HG02678 (cell line): ENCODE data around the gene TSPAN9.

Source experiments
- ATAC-seq: cut with Tn5 transposase; IDR thresholded peaks from one replicate; pipeline ENCODE4 v1.9.1; 2021; ENCODE audit warnings: mild to moderate bottlenecking, moderate library complexity; ENCODE audit not compliant: unreplicated experiment

TSPAN9 gene

DNA sequence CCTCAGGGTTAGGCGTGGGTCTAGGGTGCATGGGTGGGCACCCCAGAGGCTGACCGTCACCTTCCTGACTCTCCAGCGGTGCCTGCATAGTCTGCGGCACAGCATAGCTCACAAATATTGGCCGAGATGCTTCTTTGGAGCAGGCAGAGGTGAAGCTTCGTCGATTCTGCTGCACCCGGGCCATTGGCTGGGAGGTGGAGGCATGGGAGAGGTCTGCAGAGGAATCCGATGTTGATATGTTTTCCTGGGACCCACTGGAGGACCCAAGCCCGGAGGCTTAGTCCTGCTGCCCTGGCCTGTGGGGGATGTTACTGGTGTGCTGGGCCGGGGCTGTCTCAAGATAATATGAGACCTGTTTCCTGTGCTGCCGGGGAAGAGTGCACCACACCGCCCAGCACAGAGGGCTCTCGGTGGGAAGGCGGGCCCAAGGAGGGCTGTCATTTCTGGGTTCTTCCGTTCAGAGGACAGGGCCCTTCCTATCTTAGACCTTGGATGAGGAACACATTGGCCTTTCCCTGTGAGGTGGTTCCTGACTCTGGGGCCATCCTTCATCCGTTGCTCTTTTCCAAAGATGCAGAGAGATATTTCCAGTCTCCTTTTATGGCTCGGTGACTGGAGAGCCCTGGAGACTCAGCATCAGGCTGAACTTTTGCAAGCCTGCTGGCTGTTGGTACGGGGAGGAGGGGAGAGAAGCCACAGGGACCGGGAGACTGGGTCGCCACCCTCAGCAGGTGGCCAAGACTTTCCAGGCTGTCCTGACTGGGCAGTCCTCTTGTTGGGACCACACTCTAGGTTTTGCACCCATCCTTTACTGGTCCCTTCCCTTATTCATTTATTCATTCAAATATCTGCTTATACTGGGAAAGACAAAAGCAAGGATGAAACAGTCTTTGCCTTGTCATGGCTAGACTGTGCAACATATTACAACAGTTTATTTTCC, 143.5 kb downstream of the TSPAN9 start:
- no peak for ATAC-seq

DNA sequence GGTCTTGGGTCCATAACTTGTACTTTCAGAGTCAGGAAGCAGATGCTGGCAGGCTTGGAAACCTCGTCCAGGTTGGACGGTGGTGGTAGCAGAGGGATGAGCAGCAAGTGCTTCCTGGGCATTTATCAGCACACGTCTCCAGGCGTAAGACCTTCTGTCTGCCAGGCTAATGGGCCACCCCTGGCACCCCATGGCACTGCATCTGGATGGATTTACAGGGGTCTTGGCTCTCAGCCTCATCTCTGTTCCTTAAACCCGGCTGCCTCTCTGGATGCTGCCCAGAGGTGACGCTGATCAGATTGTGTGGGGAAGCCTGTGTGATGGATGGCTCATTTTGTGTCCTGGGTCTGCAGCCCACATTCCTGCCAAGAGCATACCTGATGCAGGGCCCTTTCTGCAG, 145.1 kb downstream of the TSPAN9 start:
- ATAC-seq, result no peak

DNA sequence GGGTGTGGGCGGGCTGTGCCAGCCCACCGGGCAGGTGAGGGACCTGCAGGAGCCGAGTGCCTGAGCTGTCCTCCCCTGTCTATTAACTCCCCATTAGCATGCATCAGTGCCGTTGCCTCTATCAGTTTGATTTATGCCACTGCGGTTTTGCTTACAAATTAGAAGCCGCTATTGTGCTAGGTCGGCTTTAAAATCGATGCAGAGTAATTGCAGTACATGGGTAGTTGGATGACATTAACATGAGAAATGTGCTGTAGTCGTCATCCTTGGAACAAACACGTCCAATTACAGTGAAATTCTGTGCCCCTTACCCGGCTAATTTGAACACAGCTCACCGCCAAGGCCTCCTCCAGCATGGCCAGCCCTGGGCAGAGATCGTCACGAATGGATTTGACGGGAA, 145.8 kb downstream of the TSPAN9 start:
- no peak for ATAC-seq

DNA sequence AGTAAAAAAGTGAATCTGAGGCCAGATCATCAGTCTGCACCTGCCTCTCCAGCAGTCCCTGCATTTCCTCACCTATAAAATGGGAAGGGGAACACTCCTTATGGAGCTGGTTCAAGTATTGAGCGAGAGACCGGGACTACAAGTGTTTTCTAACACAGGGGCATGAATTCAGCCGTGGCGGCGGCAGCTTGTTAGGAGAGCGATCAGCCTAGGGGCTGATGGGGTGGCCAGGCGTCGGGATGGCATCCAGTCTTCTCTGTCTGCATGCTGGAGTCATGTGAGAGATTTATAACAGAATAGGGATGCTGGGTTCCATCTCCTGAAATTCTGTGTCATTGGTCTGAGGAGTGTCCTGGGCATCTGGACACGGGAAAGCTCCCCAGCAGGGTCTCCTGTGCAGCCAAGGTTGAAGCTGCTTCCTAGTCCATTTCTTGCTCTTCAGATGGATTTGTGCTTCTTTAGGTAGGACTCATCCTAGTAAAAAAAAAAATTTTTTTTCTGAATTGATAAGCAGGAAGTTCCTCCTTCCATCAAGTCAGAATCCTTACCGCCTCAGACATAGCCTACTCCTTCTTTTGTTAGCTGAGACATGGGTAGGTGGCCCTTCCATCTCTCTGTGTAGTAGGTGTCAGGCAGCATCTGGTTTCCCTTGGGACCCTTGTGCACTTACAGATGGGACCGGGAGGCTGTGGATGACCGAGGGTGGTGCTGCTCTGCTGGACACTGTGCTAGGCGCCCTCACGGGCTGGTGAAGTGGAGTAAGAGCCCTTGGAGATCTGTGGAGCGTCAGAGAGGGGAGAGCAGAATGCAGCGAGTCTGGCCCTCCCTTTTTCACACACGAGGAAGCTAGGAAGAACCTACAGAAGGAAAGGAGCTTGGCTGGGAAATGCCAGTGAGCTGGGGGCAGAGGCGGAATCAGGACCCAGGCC, 146.7 kb downstream of the TSPAN9 start:
- ATAC-seq, result no peak

DNA sequence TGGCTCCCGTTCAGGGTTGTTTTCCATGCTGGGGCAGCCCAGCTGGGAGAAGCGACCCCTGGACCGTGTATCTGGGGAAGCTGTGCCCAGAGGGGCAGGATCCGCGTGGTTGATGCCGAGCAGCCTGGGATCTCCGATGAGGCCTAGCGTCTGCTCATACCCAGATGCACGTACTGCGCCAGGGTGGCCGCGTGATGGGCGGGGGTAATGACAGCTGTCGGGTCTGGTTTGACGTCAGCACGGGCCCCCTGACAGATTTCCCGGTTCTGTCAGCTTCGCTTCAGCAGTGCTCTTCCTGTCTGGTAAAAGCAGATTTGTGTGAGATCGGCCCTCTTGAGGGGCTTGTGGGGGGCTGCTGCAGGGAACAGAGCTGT, 147.3 kb downstream of the TSPAN9 start:
- no peak for ATAC-seq

DNA sequence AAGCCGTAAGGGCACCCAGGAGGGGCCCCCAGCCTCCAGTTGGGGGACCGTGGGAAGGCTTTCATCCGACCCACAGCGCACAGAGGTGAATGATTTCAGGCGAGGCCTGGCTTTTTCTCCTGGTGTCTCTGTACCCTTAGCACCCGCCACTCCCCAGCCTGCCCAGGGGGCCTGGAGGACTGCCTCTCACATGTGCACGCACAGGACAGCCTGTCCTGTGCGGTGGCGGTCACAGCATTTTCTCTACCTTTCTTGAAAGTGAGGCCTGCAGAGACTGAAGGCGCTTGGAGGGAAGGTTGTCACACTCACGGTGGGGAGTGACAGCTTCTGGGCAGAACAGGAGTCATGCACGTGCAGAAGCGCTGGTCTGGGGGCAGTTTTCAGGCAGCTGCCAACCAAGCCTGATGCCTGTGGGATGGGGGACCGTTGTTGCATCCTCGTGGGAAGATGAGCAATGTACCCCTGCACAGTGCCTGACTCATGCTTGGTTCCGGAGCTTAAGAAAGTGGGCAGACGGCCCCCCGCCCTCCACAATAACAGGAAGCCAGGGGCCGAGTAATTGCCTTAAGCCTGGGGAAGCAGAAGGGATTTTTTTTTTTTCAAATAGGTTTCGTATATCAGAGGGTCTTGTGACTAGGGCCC, 148.1 kb downstream of the TSPAN9 start:
- ATAC-seq, result no peak

DNA sequence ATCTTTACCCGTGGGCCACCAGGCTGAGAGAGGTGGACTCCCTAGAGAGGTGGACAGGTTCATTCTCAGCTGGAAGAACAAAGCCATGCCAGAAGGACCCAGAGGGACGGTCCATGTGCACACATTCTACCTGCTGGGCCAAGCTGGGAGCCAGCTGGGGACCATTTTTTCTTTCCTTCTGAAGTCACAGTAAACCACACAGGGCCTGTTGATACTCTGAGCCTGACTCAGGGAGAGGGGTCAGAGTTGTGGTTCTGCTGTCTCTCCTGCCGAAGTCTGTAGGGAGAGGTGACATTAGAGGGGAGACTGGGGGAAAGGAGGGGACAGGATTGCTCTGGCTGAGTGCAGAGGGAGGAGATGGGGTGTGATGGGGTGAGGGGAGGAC, 148.6 kb downstream of the TSPAN9 start:
- ATAC-seq, result no peak

DNA sequence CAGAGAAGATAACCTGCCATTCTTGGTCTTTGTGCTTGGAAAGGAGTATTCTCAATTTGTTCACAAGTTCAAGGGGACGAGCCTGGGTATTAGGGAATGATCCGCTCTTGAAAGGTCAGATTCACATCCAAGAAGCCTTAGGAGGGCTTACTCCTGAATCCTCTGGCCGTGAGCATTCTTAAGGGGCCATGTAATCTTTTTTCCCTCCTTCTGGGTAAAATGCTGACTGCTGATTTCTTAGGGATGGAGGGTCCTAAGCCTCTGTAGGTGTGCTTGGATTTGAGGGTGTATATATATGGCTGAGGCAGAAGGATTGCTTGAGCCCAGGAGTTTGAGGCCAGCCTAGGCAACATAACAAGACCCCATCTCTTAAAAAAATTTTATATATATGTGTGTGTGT, 149.1 kb downstream of the TSPAN9 start:
- no peak for ATAC-seq

DNA sequence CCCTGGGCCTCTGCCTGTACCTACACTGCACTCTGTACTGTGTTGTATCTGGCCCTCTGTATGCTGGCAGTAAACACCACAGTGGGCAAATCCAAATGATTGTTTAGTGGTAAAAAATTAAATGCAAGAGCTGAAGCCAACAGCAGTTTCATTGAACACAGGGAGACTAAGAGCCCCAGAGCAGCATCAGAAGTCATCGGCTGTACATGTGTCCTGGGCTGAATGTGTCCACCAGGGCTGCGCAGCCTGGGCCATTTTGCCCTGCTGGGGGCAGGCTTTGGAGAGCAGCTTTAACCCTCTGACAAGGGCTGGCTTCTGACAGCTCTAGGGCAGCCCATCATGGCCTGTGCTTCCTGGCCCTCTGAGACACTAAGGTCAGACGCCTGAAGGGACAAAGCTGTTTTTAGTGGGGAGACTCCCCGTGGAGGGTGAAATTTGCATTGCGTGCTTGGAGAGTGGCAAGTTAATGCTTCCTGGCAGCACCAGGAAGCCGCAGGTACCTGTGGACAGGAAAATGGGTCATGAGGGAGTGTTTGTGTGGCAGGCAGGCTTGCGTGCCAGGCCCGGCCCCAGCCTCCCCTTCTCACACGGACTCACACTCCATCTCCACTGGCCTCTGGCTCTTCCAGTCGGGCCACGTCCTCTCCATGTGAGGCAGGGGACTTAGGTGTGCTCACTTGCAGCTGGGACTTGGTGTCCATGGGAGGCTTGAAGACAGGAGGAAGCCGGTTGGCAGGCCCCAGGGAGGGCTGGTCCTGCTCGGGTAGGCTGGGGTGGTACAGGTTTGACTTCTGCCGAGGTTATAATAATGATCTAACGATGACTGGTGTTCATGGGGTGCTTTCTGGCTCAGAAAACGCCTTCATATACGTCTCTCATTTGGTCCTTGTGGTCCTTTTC, 150.1 kb downstream of the TSPAN9 start:
- no peak for ATAC-seq

DNA sequence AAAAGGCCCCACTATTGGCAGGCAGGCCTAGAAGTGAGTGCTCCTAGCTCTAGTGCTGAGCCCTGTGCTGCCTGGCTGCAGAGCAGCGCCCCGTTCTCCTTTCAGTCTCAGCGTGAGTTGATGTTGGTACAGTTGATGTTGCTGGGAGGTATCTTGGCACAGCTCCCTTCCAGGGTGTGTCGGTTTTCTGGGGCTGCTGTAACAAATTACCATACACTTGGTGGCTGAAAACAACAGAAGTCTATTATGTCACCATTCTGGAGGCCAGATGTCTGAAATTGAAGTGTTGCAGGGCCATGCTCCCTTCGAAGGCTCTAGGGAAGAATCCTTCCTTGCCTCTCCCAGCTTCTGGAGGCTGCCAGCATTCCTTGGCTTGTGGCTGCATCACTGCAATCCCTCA, 151.4 kb downstream of the TSPAN9 start:
- no peak for ATAC-seq

DNA sequence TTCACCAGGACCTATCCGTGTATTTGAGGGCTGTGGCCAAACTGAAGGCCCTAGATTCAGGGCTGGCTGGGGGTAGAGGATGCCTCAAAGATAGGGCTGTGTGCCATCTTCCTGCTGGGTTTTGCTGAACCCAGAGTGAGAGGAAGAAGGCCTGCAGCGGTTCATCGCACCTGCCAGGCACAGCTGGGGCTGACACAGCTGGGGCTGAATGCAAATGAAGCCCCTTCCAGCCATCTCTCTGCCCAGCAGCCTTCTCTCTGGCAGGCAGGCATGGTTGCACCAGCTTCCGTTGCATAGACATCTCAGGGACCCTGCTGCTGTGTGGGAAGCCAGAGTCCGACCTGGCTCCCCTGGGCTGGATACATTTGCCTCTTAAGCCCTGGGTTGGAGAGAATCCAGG, 152.4 kb downstream of the TSPAN9 start:
- ATAC-seq, result no peak

DNA sequence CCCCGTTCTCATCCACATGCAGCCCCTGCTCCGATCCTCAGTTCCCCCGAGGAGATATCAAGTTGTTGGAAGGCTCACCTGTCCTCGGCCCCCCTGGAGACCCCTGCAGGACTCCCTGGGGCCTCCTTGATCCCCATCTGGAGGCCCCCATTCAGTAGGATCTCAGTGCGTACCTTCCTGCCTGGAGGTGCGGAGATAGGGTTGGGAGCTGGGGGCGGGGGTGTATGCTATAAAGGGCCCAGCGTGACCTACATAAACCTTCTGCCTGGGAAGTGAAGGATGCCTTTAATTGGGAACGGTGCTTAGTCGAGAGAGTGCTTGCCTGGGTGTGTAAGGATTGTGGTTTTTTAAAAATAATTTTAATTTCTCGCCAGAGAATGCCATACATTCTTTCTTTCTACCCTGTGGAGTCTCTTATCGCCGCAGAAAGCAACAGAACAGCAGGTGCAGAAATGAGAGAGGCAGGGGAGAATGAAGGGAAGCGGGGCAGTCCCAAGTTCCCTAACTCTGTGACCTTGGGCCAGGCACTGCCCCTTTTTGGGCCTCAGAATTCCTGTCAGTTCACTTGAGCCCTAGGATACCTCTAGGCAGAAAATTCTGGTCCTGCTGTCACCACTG, 153.7 kb downstream of the TSPAN9 start:
- no peak for ATAC-seq

DNA sequence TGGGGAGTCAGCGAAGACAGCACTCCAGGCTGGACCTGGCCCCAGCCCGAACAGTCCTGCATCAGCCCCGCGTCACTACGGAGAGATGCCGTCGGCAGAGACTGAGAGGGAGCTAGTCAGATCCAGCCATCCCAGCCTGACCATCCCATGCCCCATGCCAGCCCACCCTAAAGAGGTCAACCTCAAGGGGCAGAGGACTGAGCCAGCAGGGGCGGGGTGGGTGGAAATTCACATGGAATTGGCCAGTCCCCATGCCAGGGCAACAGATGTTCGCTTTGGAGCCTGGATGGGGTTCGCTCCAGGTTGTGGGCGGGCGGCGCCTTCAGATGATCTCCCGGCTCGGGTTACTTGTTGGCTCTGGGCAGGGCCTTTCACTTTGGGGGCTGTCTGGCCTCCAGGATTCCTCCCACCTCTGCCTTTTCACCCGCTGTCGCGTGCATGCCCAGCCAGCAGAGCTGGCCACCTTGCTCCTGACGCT, 154.3 kb downstream of the TSPAN9 start:
- no peak for ATAC-seq

DNA sequence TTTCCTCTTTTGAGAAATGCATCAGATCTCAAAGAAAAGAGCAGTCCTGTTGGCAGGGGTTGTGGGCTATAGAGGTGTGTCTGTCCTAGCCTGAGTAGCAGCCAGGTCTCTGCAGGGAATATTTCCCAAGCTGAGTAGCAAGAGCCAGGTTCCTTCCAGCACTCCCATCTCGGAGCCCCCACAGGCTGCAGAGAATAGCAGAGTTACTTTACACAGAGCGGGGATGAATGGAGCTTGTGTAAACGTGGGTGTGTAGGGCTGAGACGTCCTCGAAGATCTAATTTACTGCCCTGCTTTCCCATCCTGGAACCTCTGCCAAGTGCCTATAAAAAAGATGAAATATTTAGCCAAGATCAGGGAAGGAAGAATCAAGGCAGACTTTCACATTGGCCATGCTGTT, 156.6 kb downstream of the TSPAN9 start:
- ATAC-seq, result no peak

DNA sequence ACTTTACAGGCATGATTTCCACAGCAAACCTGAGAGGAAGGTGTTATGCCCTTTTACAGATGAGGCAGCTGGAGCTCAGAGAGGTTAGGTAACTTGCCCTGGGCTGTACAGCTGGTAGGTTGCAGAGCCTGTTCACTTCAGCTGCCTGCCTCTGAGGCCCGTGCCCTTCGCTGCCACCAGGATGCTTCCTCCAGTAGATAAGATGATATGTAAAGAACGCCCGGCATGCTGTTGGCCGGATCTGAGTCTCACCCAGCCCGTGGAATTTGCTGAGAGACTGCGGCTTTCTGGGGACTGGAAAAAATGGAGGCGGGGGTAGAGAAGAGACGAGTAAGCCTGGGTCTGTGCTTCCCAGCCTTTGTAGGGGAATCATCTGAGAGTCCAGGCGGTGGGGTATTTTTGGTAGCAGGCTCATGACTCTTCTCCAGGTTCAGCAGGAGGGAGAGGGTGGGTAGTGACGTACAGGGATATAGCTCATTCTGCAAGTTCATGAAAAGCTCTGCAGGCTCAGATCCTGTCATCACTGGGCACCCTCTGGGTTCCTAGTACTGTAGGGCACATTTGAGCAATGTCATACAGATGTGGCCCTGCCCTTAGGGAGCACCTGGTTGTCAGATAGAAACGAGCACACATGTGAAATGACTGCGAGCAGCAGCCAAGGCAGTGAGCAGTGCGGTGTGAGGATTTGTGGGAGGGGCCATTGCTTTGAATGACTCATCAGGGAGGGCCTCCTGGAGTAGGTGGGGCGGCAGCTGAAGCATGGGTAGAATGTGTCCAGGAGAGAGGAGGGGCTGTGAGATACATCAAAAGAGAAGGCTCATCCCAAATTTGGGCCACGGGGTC, 159.4 kb downstream of the TSPAN9 start:
- no peak for ATAC-seq

DNA sequence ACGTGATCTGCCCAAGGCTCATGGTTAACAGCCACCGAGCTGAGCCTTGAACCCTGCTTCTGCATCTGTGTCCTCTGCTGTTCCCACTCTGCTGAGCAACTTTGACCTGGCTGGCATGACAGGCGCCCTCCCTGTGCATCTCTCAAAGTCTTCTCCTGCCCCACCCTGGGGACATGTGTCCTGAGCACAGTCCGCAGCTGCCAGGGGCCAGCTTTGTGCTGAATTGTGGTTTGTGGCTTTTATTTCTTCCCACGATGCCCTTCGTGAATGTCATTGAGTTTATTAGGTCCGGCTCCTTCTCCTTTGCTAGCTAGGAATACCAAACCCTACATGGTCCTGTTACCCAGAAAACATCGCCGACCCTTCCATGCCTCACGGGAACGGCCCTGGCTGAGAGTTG, 161.0 kb downstream of the TSPAN9 start:
- ATAC-seq, result no peak

DNA sequence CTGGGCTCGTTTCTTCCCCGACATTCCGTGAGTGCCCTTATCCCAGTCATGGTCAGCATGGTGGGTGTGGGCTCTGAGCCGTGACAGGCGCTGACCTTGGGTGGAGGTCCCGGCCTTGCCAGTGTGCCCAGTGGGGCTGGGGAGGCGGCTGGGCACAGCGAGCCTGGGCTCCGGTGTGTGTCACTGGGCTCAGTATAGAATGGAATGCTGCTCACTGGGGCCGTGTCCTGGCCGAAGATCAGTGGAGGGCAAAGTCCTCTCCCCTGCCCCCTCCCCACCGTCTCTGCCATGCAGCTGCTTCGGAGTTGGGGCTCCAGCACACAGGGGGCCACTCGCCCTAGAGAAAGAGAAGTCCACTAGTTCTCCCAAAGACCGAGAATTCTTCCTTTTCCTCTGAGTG, 164.4 kb downstream of the TSPAN9 start:
- no peak for ATAC-seq

DNA sequence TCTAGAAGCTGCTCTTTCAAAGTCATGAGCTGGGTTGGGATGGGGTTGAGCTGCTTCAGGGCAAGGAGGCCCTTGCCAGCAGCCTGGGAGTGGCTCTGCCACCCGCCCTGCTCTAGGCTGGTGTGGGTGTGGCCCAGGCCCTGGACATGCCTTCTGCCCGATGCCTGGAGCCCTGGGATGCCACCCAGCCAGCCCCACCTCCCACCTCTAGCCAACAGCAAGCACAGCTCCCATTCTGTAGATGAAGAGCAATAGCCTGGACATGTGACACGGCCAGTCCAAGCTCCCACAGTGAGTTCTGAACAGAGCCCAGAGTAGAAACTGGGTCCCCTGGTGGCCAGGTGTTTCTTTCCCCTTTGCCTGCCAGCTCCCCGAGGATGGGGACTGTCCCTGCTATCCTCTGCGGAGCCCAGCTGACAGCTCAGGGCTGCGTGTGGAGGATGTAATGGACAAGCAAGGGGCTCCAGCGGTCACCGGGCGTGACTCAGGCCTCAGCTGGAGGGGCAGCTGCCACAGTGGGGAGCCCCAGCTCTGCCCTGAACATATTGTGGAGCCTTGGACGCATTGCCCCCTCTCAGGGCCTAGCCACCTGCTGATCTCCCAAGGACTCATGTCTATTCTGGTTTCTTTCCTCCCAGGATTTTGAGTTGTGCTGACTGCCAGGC, 165.2 kb downstream of the TSPAN9 start:
- ATAC-seq, result no peak
